ENCODE data around the gene UBE2R2.

DNA sequence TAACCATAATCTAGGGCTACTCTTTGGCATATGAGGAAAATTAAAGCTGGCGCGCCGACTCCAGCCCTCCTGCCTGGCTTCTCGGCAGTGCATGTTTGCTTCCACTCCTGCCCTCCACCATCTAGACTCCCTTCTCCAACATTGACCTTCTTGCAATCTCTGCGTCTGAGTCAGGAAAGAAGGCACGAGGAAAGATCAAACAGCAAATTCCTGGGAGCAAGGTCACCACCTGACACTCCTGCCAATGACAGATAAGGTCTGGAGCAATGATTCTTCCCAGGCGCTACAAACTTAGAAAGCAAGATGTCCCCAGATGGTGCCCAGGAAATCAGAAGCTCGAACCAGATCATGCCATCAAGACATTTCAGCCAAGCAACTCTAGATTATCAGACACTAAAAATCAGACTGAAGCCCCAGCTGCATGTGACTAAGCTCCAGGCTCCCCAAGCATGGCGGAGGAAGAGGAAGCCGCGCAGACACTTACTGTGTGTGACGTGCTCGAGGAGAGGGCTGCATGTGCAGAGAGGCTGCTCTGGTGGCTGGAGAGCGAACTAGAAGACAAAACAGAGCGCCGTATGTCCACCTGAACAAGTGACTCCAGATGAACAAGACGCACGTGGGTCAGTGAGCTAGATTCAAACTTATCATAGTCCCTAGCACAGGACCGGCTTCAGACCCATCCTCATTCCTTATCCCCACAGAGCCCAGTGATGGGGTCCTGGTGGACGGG lies 115.3 kb downstream of the UBE2R2 start:
- TF ChIP-seq CTCF (conservative IDR thresholded peaks at IDR 0.05) (no peak), ZFX (IDR thresholded peaks at IDR 0.05) (no peak)

All from C4-2B (cell line).